Esophagus squamous epithelium (tissue), 4 donors: ENCODE data around the gene PRRC2B.

ENCODE experiments used
- CTCF ChIP-seq, 6 experiments: fragments of 450-650 bp in 4 of 6; fragments of 200-600 bp in 2 of 6; sonication (generic) in 2 of 6; IDR thresholded peaks; one replicate each; pipeline ENCODE4 v1.5.1; 2016 to 2019; ENCODE audit warnings: antibody characterized with exemption in 6 of 6, mild to moderate bottlenecking in 4 of 6, moderate library complexity in 4 of 6
- POLR2A ChIP-seq, 4 donors: fragments of 450-650 bp; IDR thresholded peaks; one replicate each; pipeline ENCODE4 v1.6.1; 2017; ENCODE audit warnings: antibody characterized with exemption in 4 of 4, mild to moderate bottlenecking in 4 of 4, moderate library complexity in 3 of 4

- TF ChIP-seq CTCF (IDR thresholded peaks at IDR 0.05) (no peak), POLR2A (IDR thresholded peaks at IDR 0.05) (no peak)
Observed at GRCh38 chr9:131416509-131416908, 22.6 kb downstream of the PRRC2B start.
